Measurements from ENCODE around the gene MLST8. TPM values are rescaled to one million over a fixed set of nuclear protein-coding genes. Genes with fewer than 3 reads are reported as not detected.

The MLST8 gene
- total and polyA plus RNA-seq, 9 donors = 7.4 to 56.2 (median 28.4) TPM

GRCh38 chr16:2184962-2185361 is 20.3 kb upstream of the MLST8 start:
- intact Hi-C loops (cut with DNase I) = no loop called here
- Histone ChIP-seq H3K27ac (no peak overlapping the region), H3K27me3 (no peaks in the 10 kb centered on the region), H3K9me3 (no peaks in the 10 kb centered on the region), H3K4me1 (ENCODE audit: insufficient read depth) (no peaks in the 10 kb centered on the region), H3K36me3 (no peaks in the 10 kb centered on the region), H3K4me3 (no peak overlapping the region)
- DNase-seq = no peak
- 80 to 89% (median 87%) methylated on average over 17 to 20 of the region's 20 CpGs for WGBS, 3 donors
- TF ChIP-seq EP300 (IDR thresholded peaks at IDR 0.05) (no peak), POLR2A (IDR thresholded peaks at IDR 0.05) (no peak), CTCF (IDR thresholded peaks at IDR 0.05) (no peak)

GRCh38 chr16:2186064-2186463 is 19.2 kb upstream of the MLST8 start:
- no peak for DNase-seq
- Histone ChIP-seq H3K9me3 (no peaks in the 10 kb centered on the region), H3K27ac (no peak overlapping the region), H3K4me3 (no peak overlapping the region), H3K27me3 (no peaks in the 10 kb centered on the region), H3K4me1 (ENCODE audit: insufficient read depth) (no peaks in the 10 kb centered on the region), H3K36me3 (no peaks in the 10 kb centered on the region)
- TF ChIP-seq POLR2A (IDR thresholded peaks at IDR 0.05) = no peak
- no peak for TF ChIP-seq CTCF (IDR thresholded peaks at IDR 0.05)
- no peak for TF ChIP-seq EP300 (IDR thresholded peaks at IDR 0.05)
- intact Hi-C loops (cut with DNase I) = no loop called here
- 88 to 91% (median 90%) methylated on average over 13 of the region's 13 CpGs for WGBS, 3 donors

GRCh38 chr16:2186505-2186904 is 18.7 kb upstream of the MLST8 start:
- H3K36me3 ChIP-seq = no peaks in the 10 kb centered on the region
- intact Hi-C loops (cut with DNase I) = no loop called here
- no peaks in the 10 kb centered on the region for H3K9me3 ChIP-seq
- H3K4me3 ChIP-seq = no peak overlapping the region
- H3K27ac ChIP-seq = no peak overlapping the region
- no peaks in the 10 kb centered on the region for H3K4me1 ChIP-seq (ENCODE audit: insufficient read depth)
- TF ChIP-seq CTCF (IDR thresholded peaks at IDR 0.05) (no peak), EP300 (IDR thresholded peaks at IDR 0.05) (no peak), POLR2A (IDR thresholded peaks at IDR 0.05) (no peak)
- DNase-seq = no peak
- H3K27me3 ChIP-seq = no peaks in the 10 kb centered on the region
- 90 to 91% (median 91%) methylated on average over 20 of the region's 20 CpGs for WGBS, 3 donors

- DNase-seq = no peak
- Histone ChIP-seq H3K4me1 (ENCODE audit: insufficient read depth) (no peaks in the 10 kb centered on the region), H3K9me3 (no peaks in the 10 kb centered on the region), H3K36me3 (no peaks in the 10 kb centered on the region), H3K4me3 (no peak overlapping the region), H3K27me3 (no peaks in the 10 kb centered on the region), H3K27ac (no peak overlapping the region)
- WGBS, 3 donors = 67 to 73% (median 72%) methylated on average over 17 of the region's 17 CpGs
- intact Hi-C loops (cut with DNase I) = no loop called here
- TF ChIP-seq POLR2A (IDR thresholded peaks at IDR 0.05) = no peak
- no peak for TF ChIP-seq CTCF (IDR thresholded peaks at IDR 0.05)
- TF ChIP-seq EP300 (IDR thresholded peaks at IDR 0.05) = no peak
Observed at GRCh38 chr16:2187212-2187611, 18.0 kb upstream of the MLST8 start.

- H3K27me3 ChIP-seq = no peaks in the 10 kb centered on the region
- no peaks in the 10 kb centered on the region for H3K9me3 ChIP-seq
- no peaks in the 10 kb centered on the region for H3K4me1 ChIP-seq (ENCODE audit: insufficient read depth)
Observed at GRCh38 chr16:2188395-2188794, 16.9 kb upstream of the MLST8 start.

More at GRCh38 chr16:2188395-2188794, 16.9 kb upstream of the MLST8 start:
- intact Hi-C loops (cut with DNase I) = no loop called here
- H3K36me3 ChIP-seq = no peaks in the 10 kb centered on the region
- 93 to 96% (median 95%) methylated on average over 8 of the region's 8 CpGs for WGBS, 3 donors
- no peak overlapping the region for H3K27ac ChIP-seq
- DNase-seq = no peak
- TF ChIP-seq EP300 (IDR thresholded peaks at IDR 0.05) (no peak), CTCF (IDR thresholded peaks at IDR 0.05) (no peak), POLR2A (IDR thresholded peaks at IDR 0.05) (no peak)
- H3K4me3 ChIP-seq = no peak overlapping the region

Data from ovary (tissue), 9 donors.